Epidermal melanocyte (primary cell): ENCODE results near the gene WIPF1.
A peak's percentile ranks its signal among the peaks of the same experiment; 100 is the strongest.

Experiments
- DNase-seq: peaks from one replicate; pipeline ENCODE4 v3.0.0; 2011; ENCODE audit warnings: low spot score; ENCODE audit not compliant: insufficient read length

The WIPF1 gene

DNA sequence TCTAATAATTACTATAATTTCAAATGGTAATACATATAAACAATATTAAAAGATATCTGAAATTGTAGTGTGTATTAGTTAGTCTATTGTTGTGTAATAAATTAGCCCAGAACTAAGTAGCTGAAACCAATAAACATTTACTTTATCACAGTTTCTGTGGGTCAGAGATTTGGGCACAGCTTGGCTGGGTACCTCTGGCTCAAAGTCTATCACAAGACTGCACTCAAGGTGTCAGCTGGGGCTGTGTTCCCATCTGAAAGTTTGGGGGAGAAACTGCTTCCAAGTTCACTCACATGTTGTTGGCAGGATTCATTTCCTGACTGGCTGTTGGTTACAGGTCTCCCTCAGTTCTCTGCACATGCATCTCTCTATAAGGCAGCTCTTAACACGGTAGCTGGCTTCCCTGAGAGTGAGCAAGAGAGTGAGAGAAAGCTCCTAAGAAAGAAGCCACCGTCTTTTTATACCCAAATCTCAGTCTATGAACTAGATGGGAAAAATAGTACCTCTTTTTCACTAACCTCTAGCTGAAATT is 25.6 kb upstream of the WIPF1 start:
- no peak for DNase-seq

DNA sequence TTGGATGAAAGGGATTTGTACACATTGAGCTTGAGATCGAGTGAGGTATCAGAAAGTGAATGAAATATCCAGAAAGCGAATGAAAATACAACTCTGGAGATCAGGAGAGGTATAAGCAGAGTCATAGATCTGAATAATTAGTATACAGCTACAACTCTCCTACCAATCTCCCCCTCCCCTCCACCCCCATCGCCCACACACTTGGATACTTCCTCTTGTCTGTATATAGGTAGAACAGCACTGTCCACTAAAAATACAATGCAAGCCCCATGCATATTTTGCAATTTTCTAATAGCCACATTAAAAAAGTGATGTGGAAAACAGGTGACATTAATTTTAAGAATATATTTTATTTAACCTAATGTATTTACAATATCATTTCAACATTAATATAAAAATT is 23.7 kb upstream of the WIPF1 start:
- no peak for DNase-seq

GRCh38 chr2:174618179-174618578 is 20.6 kb upstream of the WIPF1 start:
- no peak for DNase-seq

GRCh38 chr2:174617718-174618117 is 20.1 kb upstream of the WIPF1 start:
- no peak for DNase-seq

- DNase-seq: no peak
These were observed 19.5 kb upstream of the WIPF1 start for GRCh38 chr2:174617120-174617519.

GRCh38 chr2:174615871-174616436 is 18.4 kb upstream of the WIPF1 start:
- DNase-seq: no peak

DNA sequence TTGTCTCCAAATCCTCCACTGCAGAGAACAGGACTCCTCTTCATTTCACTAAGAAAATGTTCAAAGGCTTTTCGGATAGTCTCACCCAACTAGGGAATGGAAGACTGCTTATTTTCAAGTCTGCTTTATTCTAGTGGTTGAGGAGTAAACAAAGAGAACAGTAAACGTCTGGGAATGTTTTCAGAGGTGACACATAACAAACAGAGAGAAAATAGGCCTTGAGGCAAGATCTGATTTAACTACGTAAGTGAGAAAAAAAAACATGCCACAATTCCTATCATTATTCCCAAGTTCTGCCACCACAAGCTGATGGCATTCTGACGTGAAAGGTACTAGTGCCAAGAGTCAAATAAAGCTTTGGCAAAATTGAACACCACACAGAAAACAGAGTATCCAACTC is 16.7 kb upstream of the WIPF1 start:
- no peak for DNase-seq

DNA sequence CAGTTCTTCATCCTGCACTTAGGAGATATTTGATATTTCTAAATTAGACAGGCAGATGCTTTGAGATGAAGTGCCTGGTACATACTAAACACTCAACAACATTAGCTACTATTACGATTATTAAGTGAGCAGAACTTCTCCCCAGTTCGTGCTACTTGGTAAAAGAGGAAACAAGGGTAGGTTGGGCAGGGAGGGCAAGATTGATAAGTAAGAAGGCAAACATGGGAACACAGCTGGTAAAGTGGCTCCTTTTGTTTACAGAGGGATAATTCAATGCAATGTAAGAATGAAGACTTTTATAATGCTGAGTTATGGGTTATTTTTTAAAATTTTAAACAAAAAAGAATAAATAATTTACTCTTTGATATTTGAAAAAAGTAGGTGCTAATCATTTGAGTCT is 15.9 kb upstream of the WIPF1 start:
- no peak for DNase-seq

GRCh38 chr2:174612970-174613369 is 15.4 kb upstream of the WIPF1 start:
- DNase-seq: no peak

DNA sequence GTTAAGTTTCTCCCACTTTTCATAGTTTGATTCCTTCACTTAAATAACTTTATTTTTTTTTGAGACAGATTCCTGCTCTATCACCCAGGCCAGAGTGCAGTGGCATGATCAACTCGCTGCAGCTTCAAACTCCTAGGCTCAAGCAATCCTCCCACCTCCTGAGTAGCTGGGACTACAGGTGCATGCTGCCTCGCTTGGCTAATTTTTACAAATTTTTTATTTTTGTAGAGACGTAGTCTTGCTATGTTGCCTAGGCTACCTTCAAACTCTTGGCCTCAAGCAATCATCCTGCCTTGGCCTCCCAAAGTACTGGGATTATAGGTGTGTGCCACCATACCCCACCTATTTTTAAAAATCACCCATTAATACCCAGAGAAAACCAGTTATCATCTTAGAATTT is 14.2 kb upstream of the WIPF1 start:
- DNase-seq: no peak

- DNase-seq: no peak
These were observed 13.4 kb upstream of the WIPF1 start for GRCh38 chr2:174611006-174611405.

- DNase-seq: no peak
These were observed 12.8 kb upstream of the WIPF1 start for GRCh38 chr2:174610243-174610995.

DNA sequence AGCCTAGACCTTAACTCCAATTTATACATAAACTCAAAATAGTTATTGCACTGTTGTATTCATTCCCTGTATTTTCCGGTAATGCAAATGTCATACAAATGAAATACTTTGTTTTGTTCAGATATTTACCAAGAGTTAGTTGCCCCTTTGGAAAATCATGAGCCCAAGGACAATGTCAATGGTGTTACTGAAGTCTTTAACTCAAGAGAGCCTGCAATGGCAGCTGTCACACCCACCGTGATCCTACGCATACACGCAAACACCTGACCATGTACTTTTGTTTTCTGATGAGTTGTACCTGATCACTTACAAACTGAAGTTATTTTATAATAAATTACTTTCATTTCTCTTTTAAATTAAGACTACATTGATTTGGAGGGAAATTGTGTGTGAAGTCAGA is 11.7 kb upstream of the WIPF1 start:
- DNase-seq: no peak

DNA sequence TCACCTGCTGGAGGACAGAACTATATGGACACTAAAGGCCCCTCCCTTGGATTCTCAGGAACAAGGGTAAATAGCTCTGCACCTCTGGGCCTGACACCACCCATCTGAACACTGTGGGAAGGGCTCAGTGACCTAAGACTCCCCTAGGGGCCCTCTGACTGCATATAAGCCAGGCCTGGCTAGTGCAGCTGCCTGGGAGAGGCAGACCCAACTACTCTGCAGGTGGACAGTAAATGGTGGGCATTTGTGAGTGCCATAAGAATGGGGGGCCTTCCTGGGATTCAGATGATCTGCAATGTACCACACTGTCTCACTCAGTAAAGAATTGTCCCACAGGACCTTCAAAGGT is 11.2 kb upstream of the WIPF1 start:
- no peak for DNase-seq

- no peak for DNase-seq
These were observed 10.6 kb upstream of the WIPF1 start for GRCh38 chr2:174607989-174608865.

DNA sequence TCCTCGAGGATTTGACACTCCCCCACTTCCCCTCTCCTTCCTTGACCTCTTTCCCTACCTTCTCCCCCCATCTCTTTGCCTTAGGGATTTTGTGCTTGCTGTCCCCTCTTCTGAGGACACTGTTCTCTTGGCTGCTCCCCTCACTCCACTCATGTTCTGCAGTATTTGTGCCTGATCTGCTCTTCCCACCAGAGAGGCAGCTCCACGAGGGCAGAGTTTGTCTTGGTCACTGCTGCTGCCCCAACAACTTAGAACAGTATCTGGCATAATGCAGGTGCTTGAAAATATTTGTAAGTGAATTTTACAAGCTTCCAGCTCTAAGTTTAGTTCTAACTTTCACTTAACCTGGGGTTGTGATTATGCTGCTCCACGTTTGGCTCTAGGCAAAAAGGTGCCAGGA is 10.0 kb upstream of the WIPF1 start:
- DNase-seq: no peak

- DNase-seq: peak; percentile 37
These were observed 8.7 kb upstream of the WIPF1 start for GRCh38 chr2:174606336-174606735.

DNA sequence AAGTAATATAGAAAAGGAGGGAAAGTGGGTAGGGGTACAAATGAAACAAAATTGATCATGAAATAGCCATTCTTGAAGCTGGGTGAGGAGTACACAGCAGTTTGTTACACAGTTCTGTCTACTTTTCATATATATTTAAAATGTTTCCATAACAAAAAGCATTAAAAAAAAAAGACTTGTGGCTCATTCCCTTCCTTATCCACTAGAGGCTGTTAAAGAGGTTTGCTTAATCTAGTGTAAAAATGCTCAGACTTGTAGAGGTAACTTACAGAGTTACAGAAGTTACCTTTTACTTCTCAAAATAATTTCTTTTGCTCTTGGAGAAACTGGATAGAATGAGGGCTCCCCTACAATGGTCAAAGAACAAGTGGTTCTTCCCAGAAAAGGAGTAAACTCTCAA is 8.1 kb upstream of the WIPF1 start:
- no peak for DNase-seq

DNA sequence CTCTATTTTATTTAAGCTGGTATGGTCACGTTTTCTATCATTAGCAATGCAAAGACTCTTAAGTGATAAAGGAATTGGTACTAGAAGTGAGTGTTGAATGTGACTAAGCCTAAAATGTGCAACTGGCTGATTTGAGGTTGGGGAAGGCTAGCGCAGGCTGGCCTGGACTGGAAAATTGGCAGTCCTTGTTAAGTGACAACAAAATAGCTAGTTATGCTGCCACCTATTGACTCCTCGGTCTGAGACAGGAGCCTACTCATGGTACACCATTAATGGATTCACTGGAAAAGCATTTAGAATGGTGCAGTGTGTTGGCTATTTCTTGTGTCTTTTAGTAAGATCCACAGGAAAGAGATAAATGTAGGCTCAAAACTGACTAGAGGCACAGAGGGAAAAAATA is 5.7 kb upstream of the WIPF1 start:
- no peak for DNase-seq

DNA sequence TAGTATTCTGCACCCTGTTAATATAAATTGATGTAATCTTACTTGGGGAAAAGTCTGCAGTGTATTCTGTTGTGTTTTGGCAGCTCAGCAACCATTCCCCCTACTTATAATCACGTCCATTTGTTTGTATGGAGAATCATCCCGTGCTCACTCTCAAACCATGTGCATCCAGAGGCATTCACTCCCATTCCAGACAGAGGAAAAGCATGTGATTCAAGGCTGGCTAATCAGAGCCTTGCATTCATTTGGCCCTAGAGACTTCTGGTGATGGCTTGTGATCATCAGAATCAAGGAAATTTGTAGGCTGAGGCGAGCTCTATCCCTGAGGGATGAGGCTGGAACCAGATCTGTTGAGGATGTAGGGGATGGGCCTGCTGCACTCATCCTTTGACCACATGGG is 5.1 kb upstream of the WIPF1 start:
- DNase-seq: no peak

DNA sequence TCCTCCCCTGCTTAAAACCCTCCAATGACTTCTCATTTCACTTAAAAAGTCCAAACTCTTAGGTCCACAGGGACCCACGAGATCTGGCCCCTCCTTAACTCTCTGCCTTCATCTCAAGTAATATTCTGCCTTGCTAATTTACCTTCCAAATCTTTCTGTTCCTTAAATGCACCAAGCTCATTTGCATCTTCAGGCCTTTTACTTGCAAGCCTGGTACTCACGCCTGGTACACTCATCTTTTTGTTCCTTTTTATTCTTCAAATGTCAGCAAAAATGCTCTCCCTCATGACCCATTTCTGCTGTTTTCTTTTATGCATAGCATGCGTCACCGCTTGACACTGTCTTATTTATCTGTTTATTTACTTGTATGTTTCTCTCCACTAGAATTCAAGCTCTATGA is 2.7 kb upstream of the WIPF1 start:
- DNase-seq: no peak

DNA sequence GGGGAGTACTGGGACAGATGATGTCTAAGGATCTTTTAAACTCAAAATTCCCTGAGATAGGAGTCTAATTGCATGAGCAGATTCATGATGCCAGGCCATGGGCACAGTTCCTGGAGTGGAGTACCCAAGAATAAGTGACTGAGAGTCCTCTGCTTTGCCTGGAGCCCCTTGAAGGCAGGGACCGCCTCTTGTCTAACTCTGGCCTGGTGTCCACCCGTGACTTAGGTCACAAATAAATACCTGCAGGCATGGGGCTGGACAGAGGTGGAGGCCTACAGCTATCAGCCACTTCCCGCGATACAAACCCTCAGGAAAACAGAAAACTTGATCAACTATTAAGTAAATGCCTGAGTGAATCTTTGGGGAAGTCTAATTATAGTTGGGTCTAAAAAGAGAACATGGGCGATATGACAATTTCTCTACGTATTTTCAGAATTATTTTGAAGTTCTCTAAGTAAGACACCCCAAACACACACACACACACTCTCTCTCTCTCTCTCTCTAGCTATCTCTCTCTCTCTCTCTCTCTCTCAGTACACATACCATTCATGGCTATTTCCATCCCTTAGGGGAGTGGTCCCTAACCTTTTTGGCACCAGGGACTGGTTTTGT is 1.8 kb upstream of the WIPF1 start:
- no peak for DNase-seq
